SK-MEL-5 (cell line): ENCODE data around the gene MLST8. TPM values are rescaled to one million over a fixed set of nuclear protein-coding genes. Genes with fewer than 3 reads are reported as not detected.
"Not testable (repeated sequence)": the region's sequence is repeated elsewhere in the genome, so short reads cannot be mapped to it uniquely, and the experiment has no call there.

ENCODE experiments used
- DNase-seq: peaks from one replicate; pipeline ENCODE4 v3.0.0-alpha.2; 2016; ENCODE audit warnings: low read depth, low spot score
- in situ Hi-C: cut with HindIII; loops from 2 replicates; pipeline ENCODE4 v1.10.0; 2016; ENCODE audit warnings: low sequenced_read_pairs, high pct_unique_total_duplicates, low pct_unique_long_range_greater_than_20kb
- total RNA-seq: library from RNA; depleted of rRNA; stranded (reverse); fragments of >200 nt; shearing (Covaris generic); gene quantifications from 2 replicates; pipeline ENCODE4 v1.2.3, GENCODE V29; 2014

The MLST8 gene
- total RNA-seq, 1 experiment from 2014 or later, result 29.9 TPM

DNA sequence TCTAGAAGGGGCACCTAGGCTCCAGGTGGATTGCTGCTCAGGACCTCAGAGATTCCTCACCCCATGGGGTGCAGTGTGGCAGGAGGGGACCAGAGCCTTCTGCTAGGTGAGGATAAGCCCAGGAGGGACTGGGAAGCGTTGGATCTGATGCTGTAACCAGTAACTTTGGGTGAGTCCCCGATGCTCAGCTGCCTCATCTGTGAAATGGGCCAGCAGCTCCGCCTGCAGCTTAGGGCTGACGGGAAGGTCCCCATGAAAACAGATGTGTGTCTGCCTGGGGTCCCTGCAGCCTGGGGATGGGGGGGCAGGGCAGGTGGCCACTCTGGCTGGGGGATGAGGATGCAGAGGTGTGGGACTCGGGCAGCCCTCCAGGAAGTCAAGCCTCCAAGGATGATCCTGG lies 6.2 kb upstream of the MLST8 start:
- no peak for DNase-seq
- in situ Hi-C loops, result no loop called here

GRCh38 chr16:2199621-2200139 lies 5.6 kb upstream of the MLST8 start:
- in situ Hi-C loops, result no loop called here
- no peak for DNase-seq

DNA sequence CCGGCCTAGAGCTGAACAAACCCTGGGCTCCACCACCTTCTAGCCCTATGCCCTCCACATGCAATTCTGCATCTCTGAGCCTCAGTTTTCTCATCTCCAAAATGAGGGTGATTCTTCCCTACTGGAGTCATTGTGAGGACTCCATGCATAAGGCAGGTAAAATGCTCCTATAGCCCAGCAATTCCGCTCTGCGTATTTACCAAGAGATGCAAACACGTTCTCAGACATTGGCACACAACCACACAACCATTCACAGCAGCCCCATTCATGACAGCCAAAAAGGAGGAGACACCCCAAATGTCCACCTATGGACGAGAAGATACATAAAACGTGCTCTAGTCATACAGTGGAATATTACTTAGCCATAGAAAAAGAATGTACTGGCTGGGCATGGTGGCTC lies 4.9 kb upstream of the MLST8 start:
- in situ Hi-C loops, result no loop called here
- no peak for DNase-seq

DNA sequence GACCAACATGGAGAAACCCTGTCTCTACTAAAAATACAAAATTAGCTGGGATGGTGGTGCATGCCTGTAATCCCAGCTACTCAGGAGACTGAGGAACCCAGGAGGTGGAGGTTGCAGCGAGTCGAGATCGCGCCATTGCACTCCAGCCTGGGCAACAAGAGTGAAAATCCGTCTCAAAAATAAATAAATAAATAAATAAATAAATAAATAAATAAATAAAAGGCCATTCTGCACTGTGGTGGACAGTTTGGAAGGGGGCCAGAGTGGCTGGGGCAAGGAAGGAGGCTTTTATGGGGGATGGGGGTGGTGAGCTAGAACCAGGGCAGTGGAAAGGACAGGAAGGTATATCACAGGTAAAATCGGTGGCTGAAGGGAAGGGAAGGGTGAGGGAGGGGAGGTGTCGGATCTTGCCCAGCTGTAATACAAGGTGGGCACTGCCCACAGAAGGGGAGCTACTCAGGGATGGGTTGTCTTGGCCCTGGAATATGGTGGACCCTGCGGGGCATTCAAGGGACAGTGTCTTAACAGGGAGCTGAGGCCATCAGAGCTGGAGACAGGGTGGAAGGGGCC lies 2.0 kb upstream of the MLST8 start:
- DNase-seq, in situ Hi-C loops: not testable (repeated sequence)

- DNase-seq, result no peak
- in situ Hi-C loops, result no loop called here
Measured at GRCh38 chr16:2204416-2205103, 694 bp upstream of the MLST8 start.

GRCh38 chr16:2205967-2206313 lies 686 bp downstream of the MLST8 start:
- in situ Hi-C loops, result no loop called here
- DNase-seq, result no peak

DNA sequence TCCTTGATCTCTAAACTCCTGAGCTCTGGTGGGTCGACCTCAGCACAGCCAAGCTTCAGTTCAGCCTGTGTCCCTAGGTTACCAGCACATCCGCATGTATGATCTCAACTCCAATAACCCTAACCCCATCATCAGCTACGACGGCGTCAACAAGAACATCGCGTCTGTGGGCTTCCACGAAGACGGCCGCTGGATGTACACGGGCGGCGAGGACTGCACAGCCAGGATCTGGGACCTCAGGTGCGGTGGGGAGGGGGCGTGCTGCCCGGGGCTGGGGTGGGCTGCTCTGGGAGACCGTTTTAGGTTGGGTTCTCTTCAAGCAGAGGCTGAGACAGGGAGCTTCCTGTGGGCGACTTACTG lies 1.1 kb downstream of the MLST8 start:
- in situ Hi-C loops, result no loop called here
- no peak for DNase-seq

- DNase-seq, result no peak
- in situ Hi-C loops, result no loop called here
Measured at GRCh38 chr16:2206780-2207433, 1.7 kb downstream of the MLST8 start.

GRCh38 chr16:2207872-2208271 lies 2.6 kb downstream of the MLST8 start:
- in situ Hi-C loops, result no loop called here
- no peak for DNase-seq

DNA sequence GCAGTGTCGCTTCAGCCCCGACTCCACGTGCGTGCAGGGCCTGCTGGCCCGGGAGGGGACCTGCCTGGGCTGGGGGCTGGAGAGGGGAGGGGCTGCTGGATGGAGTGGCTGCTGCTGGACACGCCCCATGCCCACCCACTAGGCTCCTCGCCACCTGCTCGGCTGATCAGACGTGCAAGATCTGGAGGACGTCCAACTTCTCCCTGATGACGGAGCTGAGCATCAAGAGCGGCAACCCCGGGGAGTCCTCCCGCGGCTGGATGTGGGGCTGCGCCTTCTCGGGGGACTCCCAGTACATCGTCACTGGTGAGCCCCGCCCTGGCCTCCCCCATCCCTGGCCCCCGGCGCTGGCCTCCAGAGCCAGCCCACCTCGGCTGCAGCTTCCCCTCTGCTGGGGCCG lies 3.1 kb downstream of the MLST8 start:
- DNase-seq, result no peak
- in situ Hi-C loops, result no loop called here

DNA sequence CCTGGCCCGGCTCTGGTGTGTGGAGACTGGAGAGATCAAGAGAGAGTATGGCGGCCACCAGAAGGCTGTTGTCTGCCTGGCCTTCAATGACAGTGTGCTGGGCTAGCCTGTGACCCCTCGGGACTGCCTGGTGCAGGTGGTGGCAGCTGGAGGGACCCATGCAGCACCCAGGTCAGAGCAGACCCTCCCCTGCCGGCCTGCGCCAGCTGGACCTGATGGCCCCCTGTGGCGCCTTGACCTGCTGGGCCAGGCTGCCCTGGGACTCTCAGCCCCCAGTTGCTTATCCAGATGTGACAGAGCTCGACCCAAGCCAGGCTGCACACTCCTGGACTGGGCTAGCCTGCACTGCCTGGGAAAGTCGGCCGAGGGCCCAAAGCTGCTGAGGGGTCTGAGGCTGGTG lies 3.5 kb downstream of the MLST8 start:
- no peak for DNase-seq
- in situ Hi-C loops, result no loop called here

DNA sequence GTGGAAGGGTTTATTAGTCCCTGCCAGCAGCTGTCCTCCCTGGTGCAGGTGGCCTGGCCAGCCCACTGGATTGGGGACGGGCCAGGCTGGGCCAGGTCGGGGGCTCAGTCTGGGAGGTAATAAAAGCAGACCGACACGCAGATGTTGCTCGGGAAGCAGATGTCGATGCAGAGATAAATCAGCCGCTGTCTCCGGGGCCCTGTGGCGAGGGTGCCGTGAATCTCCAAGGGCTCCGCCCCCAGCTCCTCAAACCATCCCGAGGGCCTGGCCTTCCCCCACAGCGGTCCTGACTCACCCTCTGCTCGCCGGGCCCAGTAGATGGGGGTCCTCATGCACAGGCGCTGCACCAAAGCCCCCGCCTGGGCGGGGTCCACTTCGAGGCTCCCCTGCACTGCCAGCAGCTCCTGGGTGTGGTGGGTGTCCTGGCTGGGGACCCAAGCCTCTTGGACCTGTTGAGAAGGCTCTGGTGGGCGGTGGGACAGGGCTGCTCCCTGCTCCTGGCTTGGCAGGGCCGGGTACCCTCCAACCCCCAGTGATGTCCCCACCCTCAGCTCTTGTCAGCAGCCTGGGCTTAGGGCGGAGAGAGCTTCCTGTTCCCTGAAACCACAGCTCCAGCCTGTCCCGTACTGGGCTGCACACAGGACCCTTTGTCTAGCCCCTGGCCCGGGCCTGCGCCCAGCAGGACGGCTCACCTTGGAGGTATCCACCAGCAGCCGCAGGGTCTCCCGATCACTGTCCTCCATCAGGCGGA lies 4.2 kb downstream of the MLST8 start:
- in situ Hi-C loops, result no loop called here
- no peak for DNase-seq

DNA sequence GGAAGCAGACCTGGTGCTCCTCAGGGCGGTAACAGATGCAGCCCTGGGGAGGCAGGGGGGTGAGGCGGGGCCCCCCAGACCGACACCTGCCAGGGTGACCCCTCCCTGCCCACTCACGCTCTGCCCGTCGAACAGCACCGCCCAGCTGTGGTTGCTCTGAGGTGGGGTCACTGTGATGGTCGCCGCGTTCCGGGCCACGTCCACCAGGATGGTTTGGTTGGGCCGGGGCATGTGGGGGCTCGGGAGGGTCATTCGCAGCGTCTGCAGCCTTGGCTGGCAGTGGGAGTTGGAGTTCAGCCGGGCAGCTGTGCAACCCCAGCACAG lies 4.7 kb downstream of the MLST8 start:
- in situ Hi-C loops, result no loop called here
- no peak for DNase-seq

DNA sequence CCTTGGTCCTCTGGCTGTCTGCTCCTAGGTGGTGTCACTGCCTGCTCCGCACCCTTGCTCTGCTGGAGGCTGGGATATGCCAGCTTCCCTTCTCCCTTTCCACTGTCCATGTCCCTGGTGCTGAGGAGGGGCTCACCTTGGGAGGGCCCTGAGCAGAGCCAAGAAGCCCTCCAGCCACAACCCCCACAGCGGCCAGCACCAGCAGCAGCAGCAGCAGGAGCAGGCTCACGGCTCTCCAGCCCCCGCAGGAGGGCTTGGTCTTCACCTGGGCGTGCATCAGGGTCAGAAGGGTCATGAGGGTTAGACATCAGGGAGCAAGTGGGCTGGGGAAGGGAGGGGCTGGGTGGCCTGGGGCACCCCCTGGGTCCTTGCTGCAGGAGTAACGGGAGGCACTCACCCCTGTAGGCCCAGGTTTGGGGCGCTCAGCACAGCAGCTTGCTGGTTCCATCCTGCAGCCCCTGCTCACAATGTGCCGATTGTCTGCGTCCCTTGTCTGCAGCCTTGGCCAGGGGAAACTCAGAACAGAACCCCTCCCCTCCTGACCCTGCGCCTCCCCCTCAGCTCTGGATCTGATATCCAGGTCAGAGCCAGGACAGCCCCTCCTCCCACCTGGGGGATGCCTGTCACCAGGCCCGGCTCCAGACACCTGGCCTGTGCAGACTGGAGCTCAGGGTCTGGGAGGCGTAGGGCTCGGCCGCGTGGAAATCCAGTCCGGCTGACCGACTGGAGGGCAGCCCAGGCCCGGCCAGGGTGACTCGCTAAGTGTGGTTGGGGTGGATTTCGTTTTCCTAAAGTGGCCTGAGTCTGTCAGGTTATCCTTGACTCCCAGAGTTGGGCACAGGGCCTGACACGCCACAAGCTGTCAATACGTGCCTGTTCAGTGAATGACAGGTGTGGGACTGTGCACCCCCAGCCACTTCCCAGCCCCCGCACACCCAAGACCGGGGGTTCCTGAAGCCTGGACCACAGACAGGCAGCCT lies 5.4 kb downstream of the MLST8 start, which contains the start of gene BRICD5:
BRICD5 (minus strand) TSS at position 478 of the 980 bp plus-strand sequence; CDS start at position 448, 30 bp downstream.
- in situ Hi-C loops, result no loop called here
- no peak for DNase-seq

GRCh38 chr16:2211923-2212347 lies 6.7 kb downstream of the MLST8 start:
- in situ Hi-C loops, result no loop called here
- DNase-seq, result no peak

- in situ Hi-C loops, result no loop called here
- DNase-seq, result no peak
Measured at GRCh38 chr16:2212362-2213324, 7.4 kb downstream of the MLST8 start.
